Stimulated activated CD4-positive, alpha-beta T cell treated with anti-CD3 and anti-CD28 coated beads, Interleukin-1b, Interleukin-23, amount 100 ng/mL, for 1 hour (primary cell): ENCODE results near the gene SORCS2.

Experiments
- DNase-seq, 2 donors: peaks; one replicate each; pipeline ENCODE4 v3.0.0-alpha.2; 2020; ENCODE audit warnings: low read depth in 2 of 2

The SORCS2 gene

DNA sequence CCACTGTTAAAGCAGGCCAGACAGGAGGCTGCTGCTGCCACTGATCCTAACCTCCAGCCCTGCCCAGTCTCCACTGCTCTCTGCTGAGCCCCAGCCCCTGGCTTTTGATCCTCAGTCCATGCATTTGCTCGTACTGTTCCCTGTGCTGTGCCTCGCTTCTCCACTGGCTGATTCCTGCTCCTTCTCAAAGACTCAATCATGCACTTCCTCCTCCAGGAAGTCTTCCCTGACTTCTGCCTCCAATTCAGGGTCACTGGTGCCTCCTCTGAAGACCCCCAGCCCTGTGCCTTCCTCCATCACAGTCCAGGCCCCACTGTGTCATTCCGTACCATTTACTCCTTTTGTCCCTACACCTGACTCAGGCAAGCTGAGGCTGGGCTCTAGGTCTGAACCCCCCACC, 473.0 kb downstream of the SORCS2 start:
- DNase-seq = no peak

GRCh38 chr4:7666011-7666410, 473.7 kb downstream of the SORCS2 start:
- DNase-seq = no peak

GRCh38 chr4:7666744-7667143, 474.4 kb downstream of the SORCS2 start:
- no peak for DNase-seq

DNA sequence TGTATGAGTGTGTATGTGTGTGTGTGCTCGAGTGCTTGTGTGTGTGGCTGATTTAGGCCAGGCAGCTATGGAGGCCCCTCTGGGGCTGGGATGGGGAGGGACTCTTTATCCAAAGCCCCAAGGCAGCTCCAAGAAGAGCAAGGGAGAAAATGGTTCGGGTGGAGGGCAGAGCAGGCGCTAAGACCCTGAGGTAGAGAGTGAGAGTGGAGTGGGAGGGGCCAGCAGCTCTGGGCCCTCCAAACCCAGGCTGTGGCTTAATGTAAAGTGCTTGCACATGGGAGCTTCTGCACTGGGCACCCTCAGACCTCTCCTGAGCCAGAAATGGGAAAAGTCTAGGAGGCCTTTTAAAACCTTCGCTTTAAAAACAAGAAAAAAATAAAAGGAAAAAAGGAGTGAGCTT, 475.9 kb downstream of the SORCS2 start:
- no peak for DNase-seq

- no peak for DNase-seq
Observed at GRCh38 chr4:7668826-7669225, 476.5 kb downstream of the SORCS2 start.

DNA sequence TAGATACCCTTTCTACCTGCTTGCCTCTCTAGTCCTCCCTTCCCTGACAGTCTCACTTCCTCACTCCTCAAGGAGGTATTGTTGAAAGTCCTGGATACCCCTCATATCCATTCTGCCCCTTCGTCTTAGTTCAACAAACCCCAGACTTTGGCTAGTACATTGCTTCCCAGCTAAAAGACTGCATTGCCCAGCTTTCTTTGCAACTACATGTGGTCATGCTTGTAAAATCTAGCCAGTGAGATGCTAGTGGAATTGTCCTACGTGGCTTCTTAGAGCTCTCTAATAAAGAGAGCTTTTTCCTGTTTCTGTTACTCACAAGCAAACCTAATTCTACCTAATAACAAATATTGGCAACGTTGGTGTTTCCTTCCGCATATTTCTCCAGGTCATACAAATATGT, 480.3 kb downstream of the SORCS2 start:
- DNase-seq = no peak

DNA sequence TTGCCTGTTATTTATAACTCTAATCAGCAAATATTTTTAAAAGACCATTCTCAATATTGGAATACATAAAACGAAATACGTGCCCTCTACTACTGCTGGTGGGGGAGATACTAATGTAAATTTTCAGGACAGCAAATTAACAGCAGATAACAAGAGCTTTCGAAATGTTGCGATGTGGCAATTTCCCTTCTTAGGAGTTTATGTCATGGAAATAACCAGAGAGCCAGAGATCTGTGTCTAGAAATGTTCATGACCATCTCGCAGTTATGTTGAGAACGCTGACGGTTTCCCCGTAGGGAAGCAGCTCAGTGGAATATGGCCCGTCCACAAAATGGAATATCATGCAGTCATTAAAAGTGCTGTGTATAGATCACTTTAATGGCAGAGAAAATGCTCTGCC, 480.8 kb downstream of the SORCS2 start:
- no peak for DNase-seq

GRCh38 chr4:7674706-7675105, 482.4 kb downstream of the SORCS2 start:
- DNase-seq = no peak

- no peak for DNase-seq
Observed at GRCh38 chr4:7675136-7675535, 482.8 kb downstream of the SORCS2 start.

DNA sequence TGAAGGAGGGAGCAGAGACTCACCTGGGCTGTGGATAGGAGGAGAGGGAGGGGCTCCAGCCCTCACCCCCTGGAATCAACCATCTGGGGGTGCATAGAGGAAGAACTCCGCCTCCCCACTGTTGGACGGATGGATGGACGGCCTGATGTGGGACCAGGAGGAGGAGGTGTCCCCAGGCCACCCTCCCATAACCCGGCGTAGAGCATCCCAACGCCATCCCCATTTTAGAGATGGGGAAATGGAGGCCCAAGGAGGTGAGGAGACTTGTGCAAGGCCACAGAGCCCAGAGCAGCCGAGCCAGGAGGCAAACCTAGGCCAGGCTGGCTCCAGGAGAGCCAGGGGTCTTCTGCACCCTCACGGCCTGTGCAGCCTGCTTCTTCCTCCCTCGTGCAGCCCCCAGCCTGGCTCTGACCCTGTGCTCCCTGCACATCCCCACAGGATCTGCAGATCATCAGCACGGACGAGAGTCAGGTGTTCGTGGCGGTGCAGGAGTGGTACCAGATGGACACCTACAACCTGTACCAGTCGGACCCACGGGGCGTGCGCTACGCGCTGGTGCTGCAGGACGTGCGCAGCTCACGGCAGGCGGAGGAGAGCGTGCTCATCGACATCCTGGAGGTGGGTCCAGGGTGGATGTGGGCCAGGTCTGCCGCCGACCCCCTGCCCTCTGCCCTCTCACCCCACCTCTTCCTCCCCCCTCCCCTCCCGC, 483.4 kb downstream of the SORCS2 start:
- DNase-seq = no peak

- no peak for DNase-seq
Observed at GRCh38 chr4:7676398-7676922, 484.1 kb downstream of the SORCS2 start.

DNA sequence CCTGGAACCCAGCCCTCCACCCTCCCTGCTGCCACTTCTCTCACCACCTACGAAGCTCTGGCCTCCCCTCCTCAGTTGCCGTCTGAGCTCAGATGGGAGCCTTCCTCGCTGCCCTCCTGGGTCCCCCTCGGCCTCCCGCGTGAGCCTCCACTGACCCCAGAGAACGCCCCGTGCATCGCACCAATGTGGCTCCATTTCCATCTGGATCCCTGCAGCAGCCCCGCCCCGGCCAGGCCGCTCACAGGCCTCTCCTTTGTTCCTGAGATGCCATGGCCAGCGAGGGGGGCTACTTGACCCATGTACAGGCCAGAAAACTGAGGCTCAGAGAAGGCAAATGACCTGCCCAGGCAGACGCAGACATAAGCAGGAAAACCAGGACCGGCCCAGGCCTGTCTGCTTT, 484.7 kb downstream of the SORCS2 start:
- DNase-seq = no peak

DNA sequence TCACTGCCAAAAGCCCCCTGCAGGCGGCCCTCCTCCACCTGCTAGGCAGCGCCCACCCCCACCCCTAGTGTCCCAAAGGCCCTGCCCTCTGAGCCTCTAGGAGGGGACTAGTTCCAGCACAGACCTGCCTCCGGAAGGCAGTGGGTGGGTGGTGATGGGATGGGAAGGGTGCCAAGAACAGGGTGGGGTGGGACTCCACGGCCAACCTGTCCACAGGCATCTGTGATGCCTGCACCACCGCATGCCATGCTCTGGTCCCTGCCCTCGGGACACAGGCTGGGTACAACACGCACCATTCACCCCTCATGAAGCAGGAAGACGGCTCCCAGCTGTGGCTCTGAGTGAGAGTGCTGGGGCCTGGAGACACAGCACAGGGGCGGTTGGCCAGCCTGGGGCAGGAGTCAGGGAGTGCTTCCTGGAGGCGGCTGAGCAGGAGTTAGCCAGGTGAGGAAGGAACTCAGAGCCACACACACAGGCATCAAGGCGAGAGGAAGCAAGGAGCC, 485.5 kb downstream of the SORCS2 start:
- DNase-seq = no peak

DNA sequence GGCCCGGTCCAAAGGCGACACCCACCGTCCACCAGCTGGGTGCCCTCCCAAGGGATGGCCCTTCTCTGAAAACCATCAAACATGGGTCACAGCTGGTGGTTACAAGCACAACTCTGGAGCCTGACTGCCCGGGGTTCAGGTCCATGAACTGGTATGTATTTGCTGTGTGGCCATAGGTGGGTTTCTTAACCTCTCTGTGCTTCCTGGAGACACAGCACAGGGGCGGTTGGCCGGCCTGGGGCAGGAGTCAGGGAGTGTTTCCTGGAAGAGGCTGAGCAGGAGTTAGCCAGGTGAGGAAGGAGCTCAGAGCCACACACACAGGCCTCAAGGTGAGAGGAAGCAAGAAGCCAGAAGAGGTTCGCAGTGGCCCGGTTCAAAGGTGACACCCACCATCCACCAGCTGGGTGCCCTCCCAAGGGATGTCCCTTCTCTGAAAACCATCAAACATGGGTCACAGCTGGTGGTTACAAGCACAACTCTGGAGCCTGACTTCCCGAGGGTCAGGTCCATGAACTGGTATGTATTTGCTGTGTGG, 486.0 kb downstream of the SORCS2 start:
- no peak for DNase-seq

- no peak for DNase-seq
Observed at GRCh38 chr4:7679406-7680040, 487.2 kb downstream of the SORCS2 start.

GRCh38 chr4:7680106-7680505, 487.8 kb downstream of the SORCS2 start:
- no peak for DNase-seq

DNA sequence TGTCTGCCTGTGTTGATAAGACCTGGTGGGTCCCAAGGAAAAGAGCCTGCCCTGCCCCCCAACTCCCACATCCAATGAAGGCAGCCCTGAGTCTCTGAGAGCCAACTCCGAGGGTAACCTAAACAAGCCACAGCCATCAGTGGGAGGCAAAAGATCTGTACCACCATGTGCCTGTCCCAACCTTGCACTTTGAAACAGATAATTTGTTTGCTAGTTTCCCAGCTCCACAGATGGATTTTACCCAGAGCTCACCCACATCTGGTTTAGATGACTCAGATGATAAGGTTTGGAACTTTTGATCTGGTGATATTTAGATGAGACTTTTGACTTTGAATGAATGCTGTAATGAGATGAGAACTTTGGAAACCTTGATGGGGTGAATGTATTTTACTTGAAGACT, 488.4 kb downstream of the SORCS2 start:
- no peak for DNase-seq

DNA sequence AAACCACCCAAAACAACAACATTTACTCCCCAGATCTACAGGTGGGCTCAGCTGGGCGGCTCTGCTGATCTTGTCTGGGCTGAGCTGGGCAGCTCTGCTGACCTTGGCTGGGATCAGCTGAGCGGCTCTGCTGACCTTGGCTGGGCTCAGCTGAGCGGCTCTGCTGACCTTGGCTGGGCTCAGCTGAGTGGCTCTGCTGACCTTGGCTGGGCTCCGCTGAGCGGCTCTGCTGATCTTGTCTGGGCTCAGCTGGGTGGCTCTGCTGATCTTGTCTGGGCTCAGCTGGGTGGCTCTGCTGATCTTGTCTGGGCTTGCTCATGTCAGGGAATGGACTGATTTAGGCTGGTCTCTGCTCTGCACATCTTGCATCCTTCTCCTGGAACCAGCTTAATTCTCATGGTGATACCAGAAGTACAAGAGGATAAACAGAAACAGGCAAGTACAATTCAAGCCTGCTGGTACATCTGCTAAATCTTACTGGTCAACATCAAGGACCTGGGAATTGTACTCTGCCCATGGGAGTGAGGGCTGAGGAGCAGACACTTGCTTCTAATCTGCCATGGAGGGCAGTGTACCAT, 490.9 kb downstream of the SORCS2 start:
- no peak for DNase-seq

DNA sequence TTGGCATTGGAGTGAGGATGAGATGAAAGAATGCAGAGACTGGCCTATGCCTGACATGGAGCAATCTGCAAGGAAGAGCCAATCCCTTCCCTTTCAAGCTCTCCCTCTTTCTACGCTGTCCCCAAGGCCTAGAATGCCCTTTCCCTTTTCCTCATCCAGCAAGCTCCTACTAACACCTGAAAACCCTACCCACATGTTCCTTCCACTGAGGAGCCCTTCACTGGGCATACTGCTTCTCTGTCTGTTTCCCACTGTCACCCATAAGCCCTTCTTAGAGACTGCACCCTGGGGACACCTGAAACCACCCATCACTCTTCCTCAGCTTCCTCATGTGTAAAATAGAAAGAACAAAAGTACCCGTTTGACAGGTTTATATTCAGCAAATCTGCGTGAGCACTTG, 492.0 kb downstream of the SORCS2 start:
- DNase-seq = no peak

- no peak for DNase-seq
Observed at GRCh38 chr4:7686070-7686870, 493.9 kb downstream of the SORCS2 start.

- DNase-seq = no peak
Observed at GRCh38 chr4:7687006-7687405, 494.7 kb downstream of the SORCS2 start.

GRCh38 chr4:7687796-7688195, 495.5 kb downstream of the SORCS2 start:
- no peak for DNase-seq
